Hepatocyte (in vitro differentiated cells): ENCODE results near the gene ZSWIM7. TPM values are rescaled to one million over a fixed set of nuclear protein-coding genes. Genes with fewer than 3 reads are reported as not detected.

Source experiments
- DNase-seq: peaks from one replicate; pipeline ENCODE4 v3.0.0-alpha.2; 2016; ENCODE audit warnings: low spot score
- H2AFZ ChIP-seq: fragments of 200-600 bp; sonication (generic); 2 replicates; pipeline ENCODE4 v1.6.0; 2016; ENCODE audit warnings: antibody characterized with exemption, mild to moderate bottlenecking
- H3K27ac ChIP-seq: fragments of 200-600 bp; sonication (generic); 2 replicates; pipeline ENCODE4 v1.5.1; 2016; ENCODE audit warnings: mild to moderate bottlenecking
- H3K27me3 ChIP-seq: fragments of 200-600 bp; sonication (generic); 2 replicates; pipeline ENCODE4 v1.6.1; 2016
- H3K36me3 ChIP-seq: fragments of 200-600 bp; sonication (generic); replicated peaks from 2 replicates; pipeline ENCODE4 v1.5.1; 2016; ENCODE audit warnings: low read depth; ENCODE audit not compliant: insufficient read depth
- H3K4me1 ChIP-seq: fragments of 200-600 bp; sonication (generic); 2 replicates; pipeline ENCODE4 v1.5.1; 2016; ENCODE audit warnings: mild to moderate bottlenecking, moderate library complexity; ENCODE audit not compliant: insufficient read depth
- H3K4me2 ChIP-seq: fragments of 200-600 bp; sonication (generic); 2 replicates; pipeline ENCODE4 v1.6.0; 2016
- H3K4me3 ChIP-seq: fragments of 200-600 bp; sonication (generic); 2 replicates; pipeline ENCODE4 v1.5.1; 2016; ENCODE audit warnings: mild to moderate bottlenecking
- H3K79me2 ChIP-seq: fragments of 200-600 bp; sonication (generic); 2 replicates; pipeline ENCODE4 v1.6.0; 2017; ENCODE audit warnings: mild to moderate bottlenecking
- H3K9me2 ChIP-seq: fragments of 200-600 bp; sonication (generic); replicated peaks from 2 replicates; pipeline ENCODE4 v1.6.0; 2017; ENCODE audit warnings: mild to moderate bottlenecking; ENCODE audit not compliant: insufficient read depth
- H3K9me3 ChIP-seq: fragments of 200-600 bp; sonication (generic); 2 replicates; pipeline ENCODE4 v1.5.1; 2016; ENCODE audit warnings: low read depth, mild to moderate bottlenecking
- H4K20me1 ChIP-seq: fragments of 200-600 bp; sonication (generic); 2 replicates; pipeline ENCODE4 v1.6.0; 2016; ENCODE audit warnings: mild to moderate bottlenecking; ENCODE audit not compliant: insufficient read depth, poor library complexity, severe bottlenecking
- EZH2 ChIP-seq: fragments of 200-600 bp; sonication (generic); IDR thresholded peaks from 2 replicates; pipeline ENCODE4 v1.6.1; 2016; ENCODE audit warnings: antibody characterized with exemption, mild to moderate bottlenecking, borderline replicate concordance
- EZH2phosphoT487 ChIP-seq: fragments of 200-600 bp; sonication (generic); IDR thresholded peaks from one replicate; pipeline ENCODE4 v1.6.1; 2018; ENCODE audit warnings: antibody characterized with exemption, mild to moderate bottlenecking, low read depth, moderate library complexity; ENCODE audit not compliant: unreplicated experiment, severe bottlenecking
- whole genome bisulfite sequencing: methylation state at CpG from one replicate; pipeline ENCODE4 v1.1.6; 2016; ENCODE audit warnings: low lambda C conversion rate; ENCODE audit errors: missing lambda C conversion rate; 5-methylcytosine and 5-hydroxymethylcytosine counted together
- polyA plus RNA-seq: library from polyadenylated mRNA; unstranded; fragments of >200 nt; fragmentation: Nextera tagmentation; extraction: Ambion mirVana; gene quantifications from 2 replicates; pipeline ENCODE4 v1.2.1, GENCODE V29; 2016
- total RNA-seq: library from RNA; depleted of rRNA; stranded (reverse); fragments of >200 nt; gene quantifications from 2 replicates; pipeline ENCODE4 v1.2.3, GENCODE V29; 2014
- TF ChIP-seq, protein P1 (sequence below): fragments of 200-600 bp; sonication (generic); IDR thresholded peaks from 2 replicates; pipeline ENCODE4 v1.5.1; 2016; ENCODE audit warnings: antibody characterized with exemption, mild to moderate bottlenecking; ENCODE audit not compliant: poor library complexity

The ZSWIM7 gene
- total and polyA plus RNA-seq, 2 experiments from 2014 or later: 27.0 to 46.8 TPM

- Histone ChIP-seq H3K79me2 (peaks cover 24% of the 10 kb centered on the region), H3K9me3 (no peaks in the 10 kb centered on the region), H3K27me3 (peaks cover 14% of the 10 kb centered on the region), H2AFZ (peak within 1 kb of the TSS; percentile 73), H3K36me3 (no peaks in the 10 kb centered on the region), H3K27ac (peak within 1 kb of the TSS; percentile 4), H4K20me1 (no peaks in the 10 kb centered on the region), H3K4me3 (peak within 1 kb of the TSS; percentile 83), H3K4me2 (peak within 1 kb of the TSS; percentile 100), H3K4me1 (peaks cover 20% of the 10 kb centered on the region), H3K9me2 (no peaks in the 10 kb centered on the region)
- WGBS: under 1% methylated on average over 60 of the region's 88 CpGs
- peak; percentile 80 for DNase-seq
- TF ChIP-seq, protein P1, sequence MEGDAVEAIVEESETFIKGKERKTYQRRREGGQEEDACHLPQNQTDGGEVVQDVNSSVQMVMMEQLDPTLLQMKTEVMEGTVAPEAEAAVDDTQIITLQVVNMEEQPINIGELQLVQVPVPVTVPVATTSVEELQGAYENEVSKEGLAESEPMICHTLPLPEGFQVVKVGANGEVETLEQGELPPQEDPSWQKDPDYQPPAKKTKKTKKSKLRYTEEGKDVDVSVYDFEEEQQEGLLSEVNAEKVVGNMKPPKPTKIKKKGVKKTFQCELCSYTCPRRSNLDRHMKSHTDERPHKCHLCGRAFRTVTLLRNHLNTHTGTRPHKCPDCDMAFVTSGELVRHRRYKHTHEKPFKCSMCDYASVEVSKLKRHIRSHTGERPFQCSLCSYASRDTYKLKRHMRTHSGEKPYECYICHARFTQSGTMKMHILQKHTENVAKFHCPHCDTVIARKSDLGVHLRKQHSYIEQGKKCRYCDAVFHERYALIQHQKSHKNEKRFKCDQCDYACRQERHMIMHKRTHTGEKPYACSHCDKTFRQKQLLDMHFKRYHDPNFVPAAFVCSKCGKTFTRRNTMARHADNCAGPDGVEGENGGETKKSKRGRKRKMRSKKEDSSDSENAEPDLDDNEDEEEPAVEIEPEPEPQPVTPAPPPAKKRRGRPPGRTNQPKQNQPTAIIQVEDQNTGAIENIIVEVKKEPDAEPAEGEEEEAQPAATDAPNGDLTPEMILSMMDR: peak; percentile 48
- TF ChIP-seq EZH2phosphoT487 (no peak), EZH2 (no peak)
Observed at GRCh38 chr17:15944759-15945526, 54.6 kb downstream of the ZSWIM7 start, which contains the start of gene ADORA2B. Gene ADORA2B (plus strand): TSS chr17:15945130. CDS start chr17:15945249, 119 bp downstream.

DNA sequence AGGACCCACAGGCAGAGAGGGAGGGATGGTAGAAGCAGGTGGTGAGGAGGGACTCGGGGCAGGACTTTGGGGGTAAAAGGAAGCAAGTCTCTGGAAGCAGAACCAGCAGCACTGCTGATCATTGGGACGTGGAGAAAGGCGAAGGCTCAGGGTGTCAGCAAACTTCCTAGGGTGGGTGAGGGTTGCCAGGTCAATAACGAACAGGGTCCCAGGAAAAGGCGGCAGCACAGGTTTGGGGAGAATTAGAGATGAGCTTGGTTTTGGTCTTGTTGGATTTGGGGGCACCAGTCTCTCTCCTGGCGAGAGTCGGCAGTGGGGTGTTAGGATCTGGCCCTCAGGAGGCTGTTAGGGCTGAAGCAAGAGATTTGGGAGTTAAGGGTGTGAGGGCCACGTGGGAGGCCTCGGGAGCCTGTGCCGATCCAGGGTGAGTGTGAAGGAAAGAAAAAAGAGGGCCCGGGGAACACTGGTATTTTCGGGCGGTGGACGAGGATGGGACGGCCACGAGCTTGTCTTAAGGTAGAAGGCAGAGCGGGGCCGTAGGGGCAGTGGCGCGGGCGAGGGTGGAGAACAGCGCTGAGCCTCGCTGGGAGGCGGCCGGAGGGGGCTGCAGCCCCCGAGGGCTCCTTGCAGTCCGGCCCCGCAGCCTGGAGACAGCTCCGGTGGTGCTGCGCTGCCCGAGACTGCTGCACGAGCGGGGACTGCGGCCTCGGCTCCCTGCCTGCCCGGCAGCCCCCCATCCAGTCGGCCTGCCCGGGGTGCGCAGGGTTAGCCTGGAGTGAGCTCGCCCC, 55.3 kb downstream of the ZSWIM7 start:
- peaks cover 20% of the 10 kb centered on the region for H3K4me1 ChIP-seq
- peak overlapping the region; percentile 83 for H3K4me3 ChIP-seq
- peaks cover 14% of the 10 kb centered on the region for H3K27me3 ChIP-seq
- H2AFZ ChIP-seq: peak overlapping the region; percentile 73
- H3K4me2 ChIP-seq: peak overlapping the region; percentile 100
- no peaks in the 10 kb centered on the region for H3K9me2 ChIP-seq
- peaks cover 20% of the 10 kb centered on the region for H3K79me2 ChIP-seq
- no peaks in the 10 kb centered on the region for H3K9me3 ChIP-seq
- H3K27ac ChIP-seq: peak overlapping the region; percentile 4
- 28% methylated on average over 32 of the region's 40 CpGs for WGBS
- H3K36me3 ChIP-seq: no peaks in the 10 kb centered on the region
- no peak for DNase-seq
- TF ChIP-seq, protein P1: no peak
- no peak for TF ChIP-seq EZH2
- no peak for TF ChIP-seq EZH2phosphoT487
- H4K20me1 ChIP-seq: no peaks in the 10 kb centered on the region

DNA sequence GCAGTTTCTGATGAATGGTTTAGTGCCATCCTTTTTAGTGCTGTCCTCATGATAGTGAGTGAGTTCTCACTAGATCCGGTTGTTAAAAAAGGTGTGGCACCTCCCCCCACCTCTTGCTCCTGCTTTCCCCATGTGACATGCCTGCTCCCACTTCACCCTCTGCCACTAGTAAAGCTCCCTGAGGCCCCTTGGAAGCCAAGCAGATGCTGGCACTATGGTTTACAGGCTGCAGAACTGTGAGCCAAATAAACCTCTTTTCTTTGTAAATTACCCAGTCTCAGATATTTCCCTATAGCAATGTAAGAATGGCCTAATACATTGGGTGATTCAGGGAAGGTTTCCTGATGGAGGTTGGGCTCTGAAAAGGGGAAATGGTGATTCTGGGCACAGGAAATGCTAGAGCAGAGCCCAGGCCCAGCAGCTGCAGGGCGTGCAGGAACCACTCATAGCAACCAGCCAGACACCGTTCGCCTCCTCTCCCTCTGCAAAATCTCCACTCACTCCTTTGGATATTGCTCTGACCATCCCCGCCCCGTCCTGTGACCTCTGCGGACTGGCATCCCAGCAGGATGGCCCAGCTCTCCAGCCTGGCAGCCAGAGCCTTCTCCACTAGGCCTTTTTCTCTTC, 57.2 kb downstream of the ZSWIM7 start:
- no peak overlapping the region for H3K4me2 ChIP-seq
- no peaks in the 10 kb centered on the region for H4K20me1 ChIP-seq
- H3K4me3 ChIP-seq: no peak overlapping the region
- H3K4me1 ChIP-seq: peaks cover 17% of the 10 kb centered on the region
- 91% methylated on average over 7 of the region's 7 CpGs for WGBS
- no peaks in the 10 kb centered on the region for H3K9me2 ChIP-seq
- H3K9me3 ChIP-seq: no peaks in the 10 kb centered on the region
- H3K27ac ChIP-seq: no peak overlapping the region
- H2AFZ ChIP-seq: no peak overlapping the region
- TF ChIP-seq EZH2 (no peak), EZH2phosphoT487 (no peak)
- TF ChIP-seq, protein P1: no peak
- no peaks in the 10 kb centered on the region for H3K36me3 ChIP-seq
- H3K27me3 ChIP-seq: peaks cover 14% of the 10 kb centered on the region
- DNase-seq: no peak
- H3K79me2 ChIP-seq: peaks cover 7% of the 10 kb centered on the region
